ENCODE data around the gene MTMR12.
"Not testable (repeated sequence)": the region's sequence is repeated elsewhere in the genome, so short reads cannot be mapped to it uniquely, and the experiment has no call there.

MTMR12 gene

GRCh38 chr5:32232441-32233219 is 80.1 kb downstream of the MTMR12 start:
- FAIRE-seq: no peak

DNA sequence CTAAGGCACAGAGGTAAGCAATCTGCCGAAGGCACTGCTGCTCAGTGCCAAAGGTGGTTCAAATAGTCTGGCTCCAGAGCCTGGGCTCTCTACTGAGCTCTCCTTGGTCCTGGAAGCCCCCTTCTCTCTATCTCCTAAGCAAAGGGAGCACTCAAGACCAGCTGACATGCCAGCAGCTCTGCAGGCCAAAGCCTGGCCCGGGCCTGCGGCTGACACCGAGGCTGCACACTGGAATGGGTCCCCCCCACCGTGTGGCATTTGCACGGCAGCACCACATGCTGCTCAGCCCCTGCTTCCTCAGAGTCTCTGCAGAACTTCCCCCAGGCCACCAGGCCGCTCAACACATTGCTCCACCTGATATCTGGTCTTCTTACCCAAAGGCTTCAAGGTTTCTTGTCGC is 80.8 kb downstream of the MTMR12 start:
- no peak for FAIRE-seq

DNA sequence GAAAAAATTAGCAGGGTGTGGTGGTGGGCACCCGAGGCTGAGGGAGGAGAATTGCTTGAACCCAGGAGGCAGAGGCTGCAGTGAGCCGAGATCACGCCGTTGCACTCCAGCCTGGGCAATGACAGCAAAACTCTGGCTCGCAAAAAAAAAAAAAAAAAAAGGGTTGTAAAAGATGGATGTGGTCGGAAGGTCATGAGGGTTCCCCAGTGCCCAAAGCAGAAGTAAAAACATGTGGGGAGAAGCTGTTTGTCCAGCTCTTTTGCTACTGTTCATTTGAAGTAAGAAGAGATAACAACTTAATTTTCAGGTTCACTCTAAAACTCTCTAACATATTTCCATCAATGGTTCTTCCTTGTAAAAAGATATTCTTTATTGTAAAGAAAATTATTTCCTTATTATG is 81.5 kb downstream of the MTMR12 start:
- no peak for FAIRE-seq

DNA sequence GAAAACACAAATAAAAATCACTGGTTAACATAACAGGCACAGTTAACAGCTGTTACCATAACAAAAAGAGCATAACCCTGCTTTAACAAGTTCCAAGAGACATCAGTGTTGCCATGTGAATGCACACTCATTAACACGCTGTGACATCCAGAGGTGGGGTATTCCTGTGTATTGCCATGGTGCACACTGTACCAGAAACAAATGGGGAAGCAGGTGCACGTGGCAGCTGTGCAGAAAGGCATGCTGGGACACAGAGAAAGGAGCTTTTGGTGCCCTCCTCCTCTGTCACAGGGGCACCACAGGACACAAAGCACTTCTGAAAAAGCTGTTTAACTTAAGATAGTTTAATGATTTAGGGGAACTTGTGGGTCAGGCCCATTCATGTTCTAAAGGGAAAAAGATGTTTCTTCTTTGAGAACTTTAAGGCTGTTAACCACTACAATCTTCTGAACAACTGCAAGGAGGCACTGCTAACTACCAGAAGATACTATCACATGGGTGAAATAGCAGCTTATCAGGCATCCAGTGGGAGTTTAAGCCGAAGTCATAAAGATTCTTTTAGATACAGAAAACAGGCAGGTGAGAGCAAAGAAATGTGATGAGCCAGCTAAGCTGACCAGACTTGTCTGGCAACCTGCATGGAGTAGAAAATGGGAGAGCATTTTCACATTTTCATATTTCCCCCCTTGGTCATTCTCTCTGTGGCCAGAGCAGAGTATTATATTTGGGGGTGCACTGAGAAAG is 82.2 kb downstream of the MTMR12 start:
- no peak for FAIRE-seq

DNA sequence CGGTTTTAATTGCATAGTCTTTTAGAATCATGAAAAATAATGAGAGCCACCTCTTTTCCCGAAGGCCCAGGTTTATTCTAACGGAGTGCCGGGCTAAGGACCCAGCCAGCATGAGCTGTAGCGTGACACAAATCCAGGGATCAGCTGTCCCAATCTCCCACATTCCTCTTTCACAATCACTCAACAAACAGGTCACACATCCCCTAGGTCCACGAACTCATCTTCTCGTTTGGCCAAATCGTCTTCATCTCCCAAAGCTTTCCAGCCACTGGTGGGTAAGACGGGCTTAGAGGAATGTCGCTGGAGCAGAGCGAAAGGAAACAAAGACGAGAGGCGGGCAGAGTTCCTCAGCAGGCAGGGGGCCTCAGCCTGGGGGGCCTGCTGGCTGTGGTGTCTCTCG is 83.2 kb downstream of the MTMR12 start:
- no peak for FAIRE-seq

DNA sequence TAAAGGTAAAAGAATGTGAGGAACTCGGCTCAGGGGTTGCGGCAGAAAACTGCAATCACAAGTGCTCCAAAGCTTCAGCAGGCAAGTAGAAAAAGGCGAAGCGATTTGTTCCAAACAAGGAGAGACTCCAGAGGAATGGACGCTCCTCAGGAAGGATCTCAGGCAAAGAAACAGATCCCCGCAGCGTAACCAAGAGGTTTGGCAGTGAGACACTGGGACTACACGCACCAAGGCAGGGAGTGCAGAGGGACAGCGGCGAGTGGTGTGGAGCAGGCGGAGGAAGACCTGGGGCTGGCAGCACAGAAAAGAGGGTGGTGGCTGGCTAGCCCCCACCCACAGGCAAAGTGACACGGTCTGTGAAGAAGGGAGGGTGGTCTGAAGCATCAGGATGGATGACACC is 83.9 kb downstream of the MTMR12 start:
- no peak for FAIRE-seq

DNA sequence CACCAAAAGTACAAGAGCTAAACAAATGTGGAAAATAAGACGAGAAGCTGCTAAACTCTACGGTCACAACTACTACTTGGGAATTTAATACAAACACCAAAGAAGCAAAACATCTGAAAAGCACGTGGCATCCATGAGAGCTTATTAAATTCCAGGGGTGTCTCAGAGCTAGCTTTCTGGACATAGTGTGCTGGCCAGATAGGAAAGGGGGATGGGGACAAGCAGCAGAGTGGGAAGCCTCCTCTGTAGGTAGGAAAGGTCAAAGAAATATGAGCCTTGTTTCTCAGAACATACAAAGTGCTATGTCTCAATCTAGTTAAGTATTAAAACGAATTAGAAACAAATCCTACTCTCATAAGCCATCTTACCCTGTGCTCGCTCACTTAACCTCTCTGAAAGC is 87.3 kb downstream of the MTMR12 start:
- FAIRE-seq: peak; percentile 63

GRCh38 chr5:32223972-32224609 is 88.6 kb downstream of the MTMR12 start:
- no peak for FAIRE-seq

- no peak for FAIRE-seq
These were observed 89.8 kb downstream of the MTMR12 start for GRCh38 chr5:32222723-32223470.

DNA sequence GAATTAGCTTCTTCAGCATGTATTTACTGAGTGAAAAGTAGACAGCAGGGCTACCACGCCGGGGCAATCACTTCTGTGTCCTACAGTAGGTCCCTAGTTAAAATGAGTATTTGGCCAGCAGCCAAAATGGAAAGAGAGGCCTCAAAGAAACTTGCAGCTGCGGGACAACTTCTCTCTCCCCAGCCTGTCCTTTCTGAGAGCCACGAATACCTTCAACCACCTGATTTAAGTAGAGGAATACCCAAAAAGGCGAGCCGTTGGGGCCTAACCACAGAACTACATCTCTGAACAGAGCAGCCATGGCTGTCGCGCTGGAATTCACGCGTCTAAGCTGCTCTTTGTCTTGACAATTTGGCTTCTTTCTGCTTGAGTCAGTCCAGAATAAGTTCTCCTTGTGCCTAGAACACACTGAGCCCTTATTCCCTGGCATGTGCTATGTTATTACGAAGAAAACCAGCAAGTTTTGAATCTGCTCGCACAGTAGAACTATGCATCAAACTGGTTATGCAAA is 94.8 kb downstream of the MTMR12 start:
- FAIRE-seq: no peak

- not testable (repeated sequence) for FAIRE-seq
These were observed 98.4 kb downstream of the MTMR12 start for GRCh38 chr5:32214344-32214743.

DNA sequence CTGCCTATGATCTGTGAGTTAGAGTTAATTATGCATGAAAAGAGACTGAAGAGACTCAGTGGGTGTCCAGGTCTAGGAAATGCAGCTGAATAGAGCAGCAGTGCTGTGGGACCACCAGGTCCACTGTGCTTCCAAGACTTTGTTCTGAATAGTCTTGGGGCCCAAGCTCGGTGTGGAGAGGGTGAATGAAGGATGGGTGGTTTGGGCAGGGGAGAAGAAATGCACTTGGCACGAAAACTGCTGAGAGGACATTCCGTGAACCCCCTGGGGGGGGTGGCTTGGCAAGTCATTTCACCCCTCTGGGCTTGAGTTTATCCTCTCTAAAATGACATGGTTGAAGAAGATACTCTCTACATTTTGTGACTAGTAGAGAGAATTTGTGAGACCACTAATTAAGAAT is 102.6 kb downstream of the MTMR12 start:
- FAIRE-seq: no peak

- not testable (repeated sequence) for FAIRE-seq
These were observed 103.9 kb downstream of the MTMR12 start for GRCh38 chr5:32208837-32209236.

DNA sequence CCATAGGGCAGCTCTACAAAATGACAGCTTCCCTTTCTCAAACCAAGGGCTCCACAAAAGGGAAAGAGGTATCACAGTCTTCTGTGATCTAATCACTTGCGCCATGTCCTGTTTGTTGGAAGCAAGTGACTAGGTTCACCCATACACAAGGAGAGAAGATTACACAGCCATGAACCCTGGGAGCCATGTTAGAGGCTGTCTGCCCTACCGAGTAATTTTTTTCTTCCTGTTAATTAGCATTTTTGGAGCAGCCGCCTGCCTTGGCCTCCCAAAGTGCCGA is 105.4 kb downstream of the MTMR12 start:
- FAIRE-seq: no peak

DNA sequence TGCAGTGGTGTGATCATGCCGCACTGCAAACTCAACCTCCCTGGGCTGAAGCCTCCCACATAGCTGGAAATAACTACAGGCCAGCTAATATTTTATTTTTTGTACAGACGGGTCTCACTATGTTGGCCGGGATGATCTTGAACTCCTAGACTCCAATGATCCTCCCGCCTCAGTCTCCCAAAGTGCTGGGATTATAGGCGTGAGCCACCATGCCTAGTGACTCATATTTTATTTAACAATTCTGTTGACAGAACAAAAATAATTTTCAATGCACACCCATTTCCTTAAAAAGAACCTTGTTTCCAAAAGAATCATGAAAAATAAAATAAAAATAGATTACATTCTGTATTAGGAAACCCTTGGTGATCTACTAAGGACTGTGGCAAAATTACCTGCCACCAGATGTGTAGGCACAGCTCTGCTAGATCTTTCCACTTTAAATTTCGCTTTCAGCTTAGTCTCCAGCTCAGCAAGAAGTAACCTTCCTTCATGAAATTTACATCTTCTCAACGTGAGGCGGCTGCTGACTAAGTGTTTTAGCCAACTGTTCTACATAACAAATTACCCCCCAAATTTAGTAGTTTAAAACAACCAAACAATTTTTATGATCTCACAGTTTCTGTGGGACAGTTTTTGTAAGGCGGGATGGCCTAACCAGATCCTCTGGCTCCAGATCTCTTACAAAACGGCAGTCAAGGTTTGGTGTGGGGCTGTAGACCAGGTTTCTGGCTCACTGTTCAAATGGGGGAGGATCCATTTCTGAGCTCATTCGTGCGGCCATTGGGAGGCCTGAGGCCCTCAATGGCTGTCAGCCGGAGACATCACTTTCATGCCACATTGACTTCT is 106.0 kb downstream of the MTMR12 start:
- FAIRE-seq: no peak

- FAIRE-seq: no peak
These were observed 106.7 kb downstream of the MTMR12 start for GRCh38 chr5:32206053-32206452.

GRCh38 chr5:32202394-32202793 is 110.3 kb downstream of the MTMR12 start:
- no peak for FAIRE-seq

- no peak for FAIRE-seq
These were observed 111.5 kb downstream of the MTMR12 start for GRCh38 chr5:32201122-32201753.

DNA sequence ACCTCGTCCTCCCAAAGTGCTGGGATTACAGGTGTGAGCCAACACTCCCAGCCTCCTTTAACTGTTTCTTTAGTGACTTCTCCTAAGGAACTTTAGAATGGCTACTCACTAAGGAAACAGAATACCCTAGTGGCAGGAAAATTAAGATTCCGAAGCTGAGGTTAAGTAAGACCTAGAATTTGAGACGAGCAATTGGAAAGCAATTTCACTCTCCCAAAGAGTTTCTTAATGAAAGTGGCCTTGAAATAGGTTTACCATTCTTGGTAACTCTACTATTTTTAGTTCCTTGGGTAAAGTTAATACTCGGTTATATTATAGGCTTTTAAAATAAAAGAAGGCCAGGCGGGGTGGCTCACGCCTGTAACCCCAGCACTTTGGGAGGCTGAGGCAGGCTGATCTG is 115.7 kb downstream of the MTMR12 start:
- no peak for FAIRE-seq

GRCh38 chr5:32195265-32195664 is 117.5 kb downstream of the MTMR12 start:
- FAIRE-seq: no peak

GRCh38 chr5:32193591-32193990 is 119.1 kb downstream of the MTMR12 start:
- FAIRE-seq: no peak

GRCh38 chr5:32190095-32190494 is 122.6 kb downstream of the MTMR12 start:
- FAIRE-seq: peak; percentile 75

Data from endometrium (tissue), 2 donors.